Glomerular visceral epithelial cell (primary cell): ENCODE measurements around the gene FRK.
"Not testable (repeated sequence)": the region's sequence is repeated elsewhere in the genome, so short reads cannot be mapped to it uniquely, and the experiment has no call there.

Source experiments
- DNase-seq: peaks from one replicate; pipeline ENCODE4 v3.0.0-alpha.2; 2016; ENCODE audit errors: extremely low spot score

FRK gene

DNA sequence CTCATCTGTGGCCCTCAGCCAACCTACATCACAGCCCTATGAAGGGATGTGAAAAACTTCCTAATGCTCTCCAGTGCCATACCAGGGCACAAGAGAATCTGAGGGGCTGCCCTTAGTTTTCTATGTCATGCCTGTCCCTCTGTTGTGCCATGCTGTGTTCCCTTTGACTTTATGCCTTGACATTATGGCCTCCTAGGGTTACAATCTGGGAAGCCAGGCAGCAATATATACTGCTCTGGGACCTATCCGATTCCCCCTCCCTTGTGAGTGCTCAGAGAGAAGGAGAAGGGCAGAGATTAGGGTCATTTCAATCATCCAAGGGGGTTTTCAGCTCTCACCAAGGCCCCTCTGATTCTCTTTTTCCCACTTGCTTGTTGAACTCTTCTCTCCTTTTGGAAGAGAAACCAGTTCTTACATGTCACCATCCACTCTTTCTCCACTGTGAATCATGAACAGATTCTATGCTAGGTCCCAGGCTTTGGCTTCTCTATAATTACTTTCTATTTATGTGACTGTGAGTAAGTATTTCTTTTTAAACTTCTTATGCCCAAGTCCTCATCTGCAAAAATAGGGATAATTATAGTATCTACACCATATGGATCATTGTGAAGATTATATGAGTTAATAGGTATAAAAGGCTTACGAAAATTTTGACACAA lies 14.2 kb upstream of the FRK start:
- DNase-seq = no peak

DNA sequence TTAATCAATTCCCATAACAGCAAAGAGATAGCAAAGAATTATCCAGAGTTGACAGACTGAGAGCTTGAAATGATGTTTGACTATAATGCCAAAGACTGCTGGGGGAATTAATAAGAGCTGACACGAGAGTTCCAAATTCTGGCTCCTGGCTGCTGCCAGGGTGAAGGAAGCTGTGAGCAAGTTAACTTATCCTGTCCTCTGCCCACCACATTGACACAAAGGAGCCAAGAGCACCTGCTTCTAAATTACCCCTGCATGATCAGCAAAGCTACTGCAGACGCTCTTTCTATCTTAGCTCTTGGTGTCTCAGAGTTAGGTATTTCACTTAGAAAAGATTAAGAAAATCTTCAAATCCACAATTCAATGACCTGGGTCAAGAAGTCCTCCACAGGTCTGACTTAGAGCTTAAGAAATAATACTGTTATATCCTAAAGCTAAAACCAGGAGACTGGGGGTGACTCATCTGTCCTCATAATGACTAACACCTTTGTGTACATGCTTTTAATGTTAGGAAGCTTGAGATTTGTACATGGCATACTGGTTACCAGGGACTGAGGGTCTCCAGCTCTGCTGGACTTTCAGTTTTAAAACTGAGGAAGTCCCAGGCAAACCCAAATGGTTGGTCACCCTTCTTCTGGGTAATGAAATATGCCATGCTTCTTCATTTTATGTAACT lies 13.2 kb upstream of the FRK start:
- peak; percentile 32 for DNase-seq

DNA sequence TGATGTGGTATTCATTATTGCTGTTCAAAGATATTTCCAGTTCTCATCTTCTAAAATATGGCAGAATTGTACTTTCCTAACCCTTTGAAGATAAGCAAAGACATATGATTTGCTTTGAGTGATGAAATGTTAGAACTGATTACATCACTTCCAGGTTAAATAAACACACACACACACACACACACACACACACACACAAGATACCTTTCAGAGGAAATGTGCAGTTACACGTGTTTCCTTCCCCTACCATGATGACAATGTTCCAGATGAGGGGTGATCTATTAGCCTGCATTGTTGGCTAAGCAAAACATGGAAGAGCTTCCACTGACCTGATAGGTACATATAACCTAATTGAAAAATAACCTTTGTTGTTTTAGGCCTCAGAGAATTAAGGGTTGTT lies 11.7 kb upstream of the FRK start:
- no peak for DNase-seq

- no peak for DNase-seq
Measured at GRCh38 chr6:116070616-116071389, 10.1 kb upstream of the FRK start.

GRCh38 chr6:116070101-116070500 lies 9.4 kb upstream of the FRK start:
- DNase-seq = no peak

- no peak for DNase-seq
Measured at GRCh38 chr6:116066789-116067188, 6.1 kb upstream of the FRK start.

DNA sequence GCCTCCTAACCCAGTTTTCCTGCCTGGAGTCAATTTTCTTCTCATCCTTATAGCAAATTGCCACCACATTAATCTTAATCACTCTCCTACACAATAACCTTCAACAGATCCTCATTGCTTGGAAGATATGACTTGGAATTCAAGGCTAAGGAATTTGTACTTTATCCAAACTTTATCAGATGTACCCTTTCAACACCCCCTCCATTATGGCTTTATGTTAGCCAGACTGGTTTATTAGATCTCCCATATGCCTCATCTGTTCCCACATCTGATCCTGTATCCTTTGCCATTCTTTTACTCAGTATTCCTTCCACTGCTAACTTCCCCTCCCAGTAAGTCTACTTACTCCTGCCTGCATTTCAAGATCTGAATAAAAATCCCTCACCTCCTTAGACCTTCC lies 4.0 kb upstream of the FRK start:
- DNase-seq = no peak

DNA sequence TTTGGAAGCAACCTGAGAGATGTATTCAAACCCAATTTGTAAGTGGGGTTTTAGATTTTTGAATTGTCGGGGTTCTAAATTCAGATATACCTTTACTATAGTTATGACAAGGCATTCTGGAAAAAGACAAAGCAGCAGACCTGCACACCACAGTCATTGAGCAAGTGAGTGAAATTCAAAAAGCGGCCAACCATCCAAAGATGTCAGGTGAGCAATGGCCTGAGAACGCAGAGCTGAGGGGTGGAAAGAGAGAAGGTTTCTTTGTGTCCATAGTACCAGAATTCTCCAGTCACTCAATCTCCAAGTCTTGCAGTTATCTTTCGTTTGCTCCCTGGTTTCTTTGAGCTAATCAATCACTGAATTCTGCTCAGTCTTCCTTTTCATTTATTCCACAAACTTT lies 1.8 kb upstream of the FRK start:
- no peak for DNase-seq

DNA sequence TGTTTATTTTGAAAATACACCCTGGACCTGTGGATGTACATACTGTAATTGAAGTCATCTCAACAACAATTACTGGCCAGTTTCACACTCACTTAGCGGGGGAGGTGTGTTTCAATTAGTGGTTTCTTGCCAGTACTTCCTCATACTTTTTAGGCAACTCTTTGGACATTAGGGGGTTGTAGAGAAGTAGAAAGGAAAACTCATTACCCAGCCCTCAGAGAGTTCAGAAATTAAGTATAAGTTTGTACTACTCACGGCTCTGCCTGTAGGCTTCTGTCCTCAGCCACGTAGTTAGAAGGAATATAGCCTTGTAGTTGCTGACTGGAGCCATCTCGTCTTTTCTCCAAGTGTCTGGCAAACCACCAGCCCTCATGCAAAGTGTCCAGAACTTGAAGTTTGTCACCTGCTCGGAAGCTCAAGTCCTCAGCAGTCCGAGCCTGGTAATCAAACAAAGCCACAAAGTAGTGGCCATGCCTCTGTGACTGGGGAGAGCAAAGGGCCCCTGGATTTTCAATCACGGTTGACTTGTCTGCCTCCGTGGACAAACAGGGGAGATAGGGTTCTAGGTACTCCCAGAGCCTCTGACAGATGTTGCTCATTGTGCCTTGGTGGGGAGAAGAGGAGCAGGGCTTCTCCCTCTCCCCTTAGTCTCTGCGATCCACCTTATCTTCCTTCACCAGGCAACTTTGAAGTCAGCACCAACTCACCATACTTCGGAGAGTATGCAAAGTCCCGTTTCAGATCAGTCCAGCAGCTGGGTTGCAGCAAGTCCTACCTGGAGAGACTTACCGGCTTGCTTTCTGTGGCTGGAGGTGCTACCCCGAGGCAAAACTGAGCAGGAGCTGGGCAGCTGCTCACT lies 749 bp downstream of the FRK start:
- DNase-seq = peak; percentile 45

GRCh38 chr6:116057766-116058165 lies 2.9 kb downstream of the FRK start:
- no peak for DNase-seq

DNA sequence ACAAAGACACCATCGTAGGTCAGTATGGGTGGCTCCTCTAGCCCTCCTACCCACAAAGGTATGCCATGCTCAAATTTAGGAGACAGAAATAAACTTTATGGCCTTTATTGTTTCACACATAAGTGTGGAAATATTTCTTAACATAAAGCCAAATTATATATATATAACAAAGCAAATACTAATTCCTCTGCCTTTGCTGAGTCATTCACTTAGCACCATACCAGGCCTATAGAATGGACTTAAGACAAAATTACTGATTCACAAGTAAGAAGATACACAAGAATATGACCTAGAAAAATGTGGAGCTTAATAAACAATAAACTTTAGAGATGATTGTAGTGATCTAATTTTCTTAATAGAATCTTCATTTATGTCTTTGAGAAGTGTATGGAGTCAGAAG lies 5.2 kb downstream of the FRK start:
- no peak for DNase-seq

- DNase-seq = no peak
Measured at GRCh38 chr6:116051244-116051643, 9.4 kb downstream of the FRK start.

DNA sequence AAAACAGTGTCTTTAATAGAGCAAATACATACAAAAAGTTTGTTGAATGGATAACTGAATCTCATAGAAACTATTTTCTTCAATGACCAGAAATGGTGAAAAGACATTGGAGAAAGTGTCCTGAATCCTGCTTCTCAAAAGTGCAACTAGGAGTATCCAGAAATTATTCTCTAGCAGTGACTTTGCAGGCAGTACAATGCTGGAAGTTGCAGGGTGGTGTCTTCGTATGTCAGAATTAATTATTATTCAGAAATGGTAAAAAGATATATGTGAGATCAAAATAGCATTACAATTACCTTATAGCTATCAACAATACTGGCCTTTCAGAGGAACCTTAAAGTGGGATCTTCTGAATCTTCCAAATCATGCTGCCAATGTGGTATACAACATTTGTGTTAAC lies 10.0 kb downstream of the FRK start:
- no peak for DNase-seq

GRCh38 chr6:116049321-116049720 lies 11.4 kb downstream of the FRK start:
- no peak for DNase-seq

DNA sequence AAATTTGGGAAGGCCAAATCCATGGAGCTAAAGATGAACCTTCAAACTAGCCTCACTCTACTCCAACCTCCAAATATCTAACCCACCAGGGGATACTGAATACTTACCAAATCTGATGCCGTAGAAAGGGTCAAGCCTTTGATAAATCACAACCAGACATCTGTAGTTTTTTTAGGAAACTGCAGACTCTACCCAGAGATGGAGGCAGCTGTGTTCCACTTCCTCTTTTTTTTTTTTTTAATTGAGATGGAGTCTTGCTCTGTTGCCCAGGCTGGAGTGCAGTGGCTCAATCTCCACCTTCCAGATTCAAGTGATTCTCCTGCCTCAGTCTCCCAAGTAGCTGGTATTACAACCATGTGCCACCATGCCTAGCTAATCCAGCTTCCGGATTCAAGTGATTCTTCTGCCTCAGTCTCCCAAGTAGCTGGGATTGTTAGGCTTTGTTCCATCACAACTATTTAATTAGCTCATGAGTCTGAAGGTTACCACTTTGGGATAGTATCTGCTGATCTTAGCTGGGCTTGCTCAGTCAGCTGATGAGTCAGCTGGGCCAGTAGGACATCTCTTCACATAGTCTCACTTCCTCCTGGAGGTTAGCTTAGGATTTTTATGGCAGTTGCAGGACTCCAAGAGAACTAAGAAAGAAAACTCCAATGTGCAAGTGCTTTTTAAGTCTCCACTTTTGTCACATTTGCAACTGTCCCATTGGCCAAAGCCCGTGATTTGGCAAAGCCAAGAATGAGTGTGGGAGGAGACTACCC lies 13.3 kb downstream of the FRK start:
- peak; percentile 25 for DNase-seq

GRCh38 chr6:116046737-116047136 lies 14.0 kb downstream of the FRK start:
- DNase-seq = no peak

DNA sequence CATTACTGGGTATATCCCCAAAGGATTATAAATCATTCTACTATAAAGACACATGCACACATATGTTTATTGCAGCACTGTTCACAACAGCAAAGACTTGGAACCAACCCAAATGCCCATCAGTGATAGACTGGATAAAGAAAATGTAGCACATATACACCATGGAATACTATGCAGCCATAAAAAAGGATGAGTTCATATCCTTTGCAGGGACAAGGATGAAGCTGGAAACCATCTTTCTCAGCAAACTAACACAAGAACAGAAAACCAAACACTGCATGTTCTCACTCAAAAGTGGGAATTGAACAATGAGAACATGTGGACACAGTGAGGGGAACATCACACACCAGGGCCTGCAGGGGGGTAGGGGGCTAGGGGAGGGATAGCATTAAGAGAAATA lies 14.4 kb downstream of the FRK start:
- DNase-seq = not testable (repeated sequence)

DNA sequence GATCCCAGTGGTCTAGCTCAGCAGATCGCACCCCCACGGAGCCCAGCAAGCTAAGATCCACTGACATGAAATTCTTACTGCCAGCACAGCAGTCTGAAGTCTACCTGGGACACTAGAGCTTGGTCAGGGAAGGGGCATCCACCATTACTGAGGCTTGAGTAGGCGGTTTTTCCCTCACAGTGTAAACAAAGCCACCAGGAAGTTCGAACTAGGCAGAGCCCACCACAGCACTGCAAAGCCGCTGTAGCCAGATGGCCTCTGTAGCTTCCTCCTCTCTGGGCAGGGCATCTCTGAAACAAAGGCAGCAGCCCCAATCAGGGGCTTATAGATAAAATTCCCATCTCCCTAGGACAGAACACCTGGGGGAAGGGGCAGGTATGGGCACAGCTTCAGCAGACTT lies 18.8 kb downstream of the FRK start:
- no peak for DNase-seq

GRCh38 chr6:116040993-116041392 lies 19.7 kb downstream of the FRK start:
- DNase-seq = no peak

GRCh38 chr6:116036885-116037284 lies 23.8 kb downstream of the FRK start:
- no peak for DNase-seq

- DNase-seq = no peak
Measured at GRCh38 chr6:116036075-116036773, 24.5 kb downstream of the FRK start.
